ENCODE measurements around the gene DGCR8.

The DGCR8 gene

DNA sequence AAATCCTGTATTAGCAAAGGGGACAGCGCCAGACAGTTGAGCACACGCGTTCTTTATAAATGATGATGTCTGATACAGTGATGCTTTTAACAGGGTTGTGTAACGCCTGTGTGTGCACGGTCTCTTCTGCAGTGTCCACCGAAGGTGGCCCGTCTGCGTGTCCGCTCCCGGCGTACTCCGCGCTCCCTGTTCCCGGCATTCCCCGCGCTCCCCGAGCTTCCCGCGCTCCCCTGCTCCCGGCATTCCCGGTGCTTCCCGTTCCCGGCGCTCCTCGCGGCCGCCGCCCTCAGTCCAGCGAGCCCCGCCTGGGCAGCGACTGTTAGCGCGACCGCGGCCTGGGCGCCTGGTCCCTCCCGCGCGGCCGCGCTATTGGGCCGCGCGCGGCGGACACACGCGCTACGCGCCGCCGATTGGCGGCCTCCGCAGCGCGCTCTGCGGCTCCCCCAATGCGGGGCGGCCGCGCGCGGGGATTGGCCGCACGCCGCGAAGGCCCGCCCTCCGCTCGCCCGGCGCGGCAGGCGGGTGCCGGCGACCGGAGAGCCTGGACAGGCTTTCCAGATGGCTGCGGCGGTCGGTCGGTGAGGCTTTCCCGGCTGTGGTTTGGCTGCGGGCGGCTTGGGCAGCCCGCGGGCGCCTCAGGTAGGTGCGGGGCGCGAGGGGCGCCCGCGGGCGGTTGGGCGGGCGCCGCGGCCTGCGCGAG lies at the start of gene DGCR8:
DGCR8 (plus strand) TSS at position 497 of the 700 bp plus-strand sequence. CDS start 5,723 bp downstream, outside the sequence.
- FAIRE-seq: no peak

- no peak for FAIRE-seq
Measured at GRCh38 chr22:20031732-20032406, 48.2 kb upstream of the DGCR8 start.

DNA sequence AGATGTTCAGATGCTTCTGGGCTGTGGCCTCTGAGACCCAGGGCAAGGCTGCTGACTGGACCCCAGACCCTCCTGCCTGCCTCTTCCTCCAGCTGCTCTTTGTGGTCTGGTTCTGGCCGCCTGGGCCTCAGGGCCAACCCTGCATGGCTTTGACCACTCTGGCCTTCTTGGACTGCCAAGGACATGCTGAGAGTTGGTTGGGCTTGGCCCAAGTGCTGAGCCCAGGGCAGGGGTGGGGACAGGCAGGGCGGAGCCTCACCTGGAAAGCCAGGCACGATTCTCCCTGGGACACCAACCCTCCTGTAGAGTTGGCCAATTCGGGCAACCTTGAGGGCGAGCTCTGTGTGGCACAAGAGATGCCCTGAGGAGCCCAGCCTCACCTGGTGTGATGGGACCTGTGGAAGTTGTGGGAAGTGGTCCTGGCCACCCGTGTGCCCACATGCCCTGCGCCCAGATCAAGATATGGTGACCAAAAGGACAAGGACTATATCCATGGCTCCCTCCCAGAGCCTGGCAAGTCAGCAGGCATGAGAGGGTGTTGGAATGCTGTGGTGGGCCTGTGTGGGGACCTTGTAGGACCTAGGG lies 47.5 kb upstream of the DGCR8 start:
- no peak for FAIRE-seq

- FAIRE-seq: no peak
Measured at GRCh38 chr22:20033045-20033706, 46.9 kb upstream of the DGCR8 start.

GRCh38 chr22:20034143-20034542 lies 45.9 kb upstream of the DGCR8 start:
- FAIRE-seq: no peak

- no peak for FAIRE-seq
Measured at GRCh38 chr22:20035375-20036083, 44.5 kb upstream of the DGCR8 start.

DNA sequence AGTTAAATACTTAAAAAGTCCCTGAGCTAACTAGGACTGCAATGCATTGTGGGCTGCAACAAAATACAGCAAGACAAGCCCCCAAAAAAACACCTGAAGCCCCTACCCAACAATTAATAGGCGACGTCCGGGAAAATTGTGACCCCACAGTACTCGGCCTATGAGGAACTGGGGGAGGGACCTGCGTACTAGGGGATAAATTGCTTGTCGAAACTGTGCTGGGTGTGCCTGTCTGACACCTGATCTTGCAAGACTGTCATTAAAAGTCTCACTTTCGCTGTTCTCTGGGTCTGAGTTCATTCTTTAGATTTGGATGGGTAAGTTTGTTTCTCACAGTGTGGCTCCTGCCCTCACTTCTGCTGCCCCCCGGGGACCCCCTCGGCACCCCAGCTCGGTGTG lies 44.0 kb upstream of the DGCR8 start:
- FAIRE-seq: no peak

- FAIRE-seq: no peak
Measured at GRCh38 chr22:20036535-20037392, 43.3 kb upstream of the DGCR8 start.

DNA sequence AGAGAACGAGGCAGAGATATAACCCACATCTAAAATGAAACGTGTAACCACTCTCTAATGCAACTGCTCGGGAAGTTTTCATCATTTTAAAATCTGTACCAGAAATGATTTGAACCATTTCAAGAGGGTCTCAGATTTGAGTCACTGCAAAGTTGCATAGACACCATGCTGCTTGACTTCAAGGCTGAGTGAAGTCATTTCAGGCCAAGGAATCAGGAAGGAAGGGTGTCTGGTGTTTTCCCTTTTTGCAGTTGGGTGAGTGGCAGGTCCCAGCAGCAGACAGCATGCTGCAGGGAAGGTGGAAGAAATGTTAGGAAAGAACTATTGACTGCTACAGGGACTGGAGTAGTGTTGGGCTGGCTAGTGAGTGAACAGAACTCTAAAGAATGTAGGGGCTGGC lies 42.6 kb upstream of the DGCR8 start:
- FAIRE-seq: no peak

DNA sequence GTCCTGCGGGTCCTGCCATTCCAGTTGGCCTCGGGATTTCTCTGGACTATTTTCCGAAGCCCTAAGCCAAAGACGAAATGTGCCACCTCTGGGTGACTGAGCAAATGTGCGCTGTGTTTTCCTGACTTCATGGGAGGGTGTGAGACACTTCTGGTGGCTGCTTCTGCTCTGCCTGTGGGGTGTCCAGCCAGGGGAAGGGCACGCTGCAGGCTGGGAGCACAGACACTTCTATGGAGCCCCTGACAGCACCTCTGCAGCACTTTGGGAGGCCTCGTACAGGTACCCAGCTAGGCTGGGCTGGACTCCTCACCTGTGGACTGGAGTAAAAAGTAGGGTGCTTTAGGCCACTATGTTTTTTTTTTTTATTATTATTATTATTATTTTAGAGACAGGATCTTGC lies 41.5 kb upstream of the DGCR8 start:
- no peak for FAIRE-seq

DNA sequence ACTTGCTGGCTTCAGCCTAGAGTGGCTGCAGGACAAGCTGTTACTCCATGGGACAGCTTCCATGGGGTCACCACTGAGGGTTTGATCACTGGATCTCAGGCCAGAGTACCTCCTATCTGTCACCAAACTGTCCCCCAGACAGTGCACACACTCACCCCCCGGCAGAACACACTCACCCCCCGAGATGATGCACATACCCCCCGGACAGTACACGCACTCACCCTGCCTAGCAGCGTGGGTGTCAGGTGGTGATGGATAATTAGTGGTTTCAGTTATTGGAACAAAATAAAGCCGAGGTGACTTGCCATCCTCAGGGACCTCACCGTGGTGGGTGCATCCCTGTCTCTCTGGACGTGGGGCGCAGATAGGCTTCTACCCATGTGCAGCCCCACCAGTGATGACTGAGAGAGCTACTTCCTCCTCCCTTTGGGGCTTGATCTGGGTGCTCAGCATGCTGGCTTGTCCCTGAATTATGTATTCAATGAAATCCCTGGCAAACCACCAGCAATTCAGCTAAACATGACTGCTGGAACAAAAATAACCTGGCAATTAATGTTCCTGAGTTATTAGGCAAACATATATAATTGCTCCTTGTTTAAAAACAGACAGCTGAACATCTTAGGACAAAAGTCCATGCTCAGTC lies 40.2 kb upstream of the DGCR8 start:
- no peak for FAIRE-seq

DNA sequence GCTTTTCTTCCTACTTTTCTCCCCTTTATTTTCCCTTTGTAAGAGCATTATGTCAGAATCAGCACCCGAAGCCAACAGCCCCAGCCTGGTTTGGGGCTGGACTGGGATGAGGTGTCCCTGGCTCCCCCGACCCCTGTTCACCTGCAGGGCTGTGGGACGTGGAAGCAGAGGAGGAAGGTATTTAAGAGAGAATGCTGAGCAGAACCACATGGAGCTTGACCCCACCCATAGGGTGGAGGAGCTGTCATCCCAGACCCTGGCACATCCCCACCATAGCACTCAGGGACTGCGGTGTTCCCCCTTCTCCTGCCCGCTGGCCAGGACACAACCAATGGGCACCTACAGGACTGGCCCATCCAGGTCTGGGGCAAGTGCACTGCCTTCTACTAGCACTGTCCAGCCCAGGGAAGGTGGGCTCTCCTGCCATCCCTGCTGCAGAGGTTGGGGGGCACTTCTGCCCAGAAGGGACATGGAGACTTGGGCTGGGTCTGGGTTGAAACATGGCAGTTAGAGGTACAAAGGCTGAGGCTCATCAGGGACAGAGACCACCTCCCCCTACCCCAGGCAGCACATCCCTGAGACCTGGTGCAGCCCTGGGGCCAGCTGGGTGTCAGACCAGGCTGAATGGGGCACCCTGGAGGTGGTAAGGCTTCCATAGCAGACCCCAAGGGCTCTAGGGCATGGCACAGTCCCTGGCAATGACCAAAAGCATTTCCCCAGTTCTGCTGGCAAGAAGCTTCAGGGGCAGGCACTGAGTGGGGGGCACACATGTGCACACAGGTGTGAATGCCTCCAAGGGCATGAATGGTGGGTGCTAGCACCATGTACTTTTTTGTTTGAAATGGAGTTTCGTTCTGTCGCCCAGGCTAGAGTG lies 39.5 kb upstream of the DGCR8 start:
- FAIRE-seq: no peak

GRCh38 chr22:20043057-20043996 lies 36.7 kb upstream of the DGCR8 start:
- FAIRE-seq: no peak

- no peak for FAIRE-seq
Measured at GRCh38 chr22:20043997-20044342, 36.1 kb upstream of the DGCR8 start.

DNA sequence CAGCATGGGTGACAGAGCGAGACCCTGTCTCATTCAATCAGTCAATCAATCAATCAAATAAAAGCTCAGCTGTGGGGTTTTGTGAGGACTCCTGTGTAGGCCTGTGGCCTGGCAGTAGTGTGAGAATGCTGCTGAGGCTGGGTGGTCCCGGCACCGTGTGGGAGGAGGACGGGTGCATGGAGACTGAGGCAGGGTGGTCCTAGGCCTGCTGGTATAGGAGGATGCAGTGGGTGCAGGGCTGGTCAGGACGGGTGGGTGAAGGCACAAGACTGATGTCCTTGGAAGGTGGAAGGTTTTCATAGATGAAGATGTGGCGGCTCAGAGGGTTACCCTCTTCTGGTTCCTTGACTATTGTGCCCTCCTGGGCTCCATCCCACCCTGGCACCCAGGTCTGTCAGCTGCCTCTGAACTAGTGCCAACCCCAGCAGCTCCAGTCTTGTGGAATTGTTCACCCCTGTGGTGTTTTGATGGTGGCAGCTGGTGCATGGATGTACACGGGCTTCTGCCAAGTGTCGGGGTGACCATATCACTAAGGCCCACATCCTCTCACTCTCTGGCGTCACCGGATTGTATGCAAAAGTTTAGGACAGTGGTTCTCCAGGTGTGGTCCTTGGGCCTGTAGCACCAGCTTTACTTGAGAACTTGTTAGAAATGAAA lies 35.4 kb upstream of the DGCR8 start:
- no peak for FAIRE-seq

- FAIRE-seq: no peak
Measured at GRCh38 chr22:20046730-20047129, 33.3 kb upstream of the DGCR8 start.

DNA sequence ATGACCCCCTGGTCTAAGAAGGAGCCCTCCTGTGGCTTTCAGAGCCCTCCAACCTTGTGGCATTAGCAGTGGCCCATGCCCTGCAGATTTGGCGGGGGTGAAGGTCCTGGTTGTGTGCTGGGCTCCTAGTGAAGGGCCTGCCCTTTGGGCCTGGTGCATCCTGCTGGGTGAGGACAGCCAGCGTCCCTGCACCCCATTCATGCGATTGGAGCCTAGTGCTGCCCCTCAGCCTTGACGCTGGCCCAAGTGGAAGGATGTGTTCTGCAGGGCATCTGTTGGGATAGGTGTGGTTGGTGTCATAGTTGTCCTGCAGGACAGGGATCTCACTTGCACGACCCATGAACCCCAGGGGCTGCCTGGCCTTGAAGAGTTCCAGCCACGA lies 28.1 kb upstream of the DGCR8 start:
- no peak for FAIRE-seq

DNA sequence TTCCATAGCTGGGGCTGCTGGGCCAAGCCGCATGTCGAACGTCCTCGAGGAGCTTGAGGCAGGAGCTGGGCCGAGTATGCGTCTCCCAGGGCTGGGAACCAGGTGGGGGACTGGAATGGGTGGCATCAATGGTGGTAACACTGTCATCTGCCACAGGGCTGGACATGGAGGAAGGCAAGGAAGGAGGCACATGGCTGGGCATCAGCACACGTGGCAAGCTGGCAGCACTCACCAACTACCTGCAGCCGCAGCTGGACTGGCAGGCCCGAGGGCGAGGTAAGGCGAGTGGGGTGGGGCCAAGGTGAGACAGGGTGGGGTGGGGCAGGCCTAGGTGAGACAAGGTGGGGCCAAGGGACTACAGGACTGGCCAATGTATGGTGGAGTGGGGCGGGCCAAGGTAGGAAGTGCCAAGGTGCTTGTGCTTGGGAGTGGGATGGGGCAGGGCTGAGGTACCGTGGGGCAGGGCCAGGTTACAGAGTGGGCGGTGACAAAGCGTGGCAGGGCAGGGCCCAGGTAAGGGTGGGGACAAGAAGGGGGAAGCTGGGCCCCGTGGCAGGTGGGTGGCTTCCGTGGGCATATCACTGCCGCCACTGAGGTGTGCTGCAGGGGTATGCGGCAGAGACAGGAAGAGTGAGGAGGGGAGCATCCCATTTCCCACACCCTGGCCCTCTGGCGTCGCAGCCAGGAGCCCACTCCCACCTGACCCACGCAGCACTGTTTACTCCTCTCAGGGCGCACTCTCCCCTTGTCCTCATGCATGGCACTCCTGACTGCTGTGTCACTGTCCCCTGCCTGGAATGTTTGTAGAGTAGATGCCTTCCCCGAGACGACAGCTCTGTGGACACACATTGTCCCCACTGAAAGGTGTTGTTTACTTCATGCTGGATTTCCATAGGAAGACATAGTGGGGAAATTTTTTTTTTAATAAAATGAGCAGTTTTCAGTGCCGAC lies 27.5 kb upstream of the DGCR8 start:
- no peak for FAIRE-seq

Data from A204.1 (cell line).